Measurements from ENCODE around the gene ITSN1.
"Not testable (repeated sequence)": the region's sequence is repeated elsewhere in the genome, so short reads cannot be mapped to it uniquely, and the experiment has no call there.

The ITSN1 gene

DNA sequence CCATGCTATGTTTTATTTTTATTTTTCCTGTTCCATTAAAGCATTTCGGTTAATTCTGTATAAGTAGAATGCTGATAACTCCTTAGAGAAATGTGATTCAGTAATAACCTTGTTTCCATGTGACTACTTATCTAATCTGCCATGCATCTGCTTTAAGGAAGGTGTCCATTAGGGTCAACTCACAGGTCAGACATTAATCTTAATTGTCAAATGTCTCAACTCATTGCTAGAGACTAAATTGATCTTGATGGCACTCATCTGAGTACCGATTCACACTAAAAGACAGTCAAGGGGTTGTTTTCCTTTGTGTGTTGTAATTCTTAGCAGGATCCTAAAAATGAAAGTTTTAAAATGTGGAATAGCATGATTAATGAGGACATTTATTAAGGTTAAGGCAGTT is 41.8 kb downstream of the ITSN1 start:
- no peak for DNase-seq

DNA sequence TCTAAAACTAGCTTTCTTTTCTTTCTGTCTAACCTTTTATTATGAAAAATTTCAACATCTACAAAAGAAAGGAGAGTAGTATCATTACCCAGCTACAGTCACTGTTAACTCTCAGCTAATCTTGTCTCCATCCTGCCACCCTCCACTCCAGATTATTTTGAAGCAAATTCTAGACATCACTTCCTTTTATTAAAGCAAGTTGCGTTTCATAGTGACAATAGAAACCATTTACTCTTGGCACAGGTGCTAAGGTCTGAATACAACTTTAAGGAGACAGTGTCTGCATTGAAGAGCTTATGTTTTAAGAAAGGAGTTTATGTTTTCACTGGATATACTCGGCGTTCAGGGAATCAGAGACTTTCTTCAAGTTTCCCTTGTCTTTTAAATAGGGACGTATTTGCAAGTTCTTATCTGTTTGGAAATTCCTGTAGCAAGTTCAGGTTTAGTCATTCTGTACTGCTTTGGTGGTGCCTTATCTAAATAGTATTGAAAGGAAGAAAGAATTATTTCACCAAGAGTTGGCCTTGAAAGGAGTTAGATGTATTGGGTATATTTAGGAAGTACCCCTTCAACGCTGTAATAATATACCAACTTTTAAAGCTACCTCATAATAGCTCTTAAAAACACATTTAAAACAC is 42.7 kb downstream of the ITSN1 start:
- no peak for DNase-seq

DNA sequence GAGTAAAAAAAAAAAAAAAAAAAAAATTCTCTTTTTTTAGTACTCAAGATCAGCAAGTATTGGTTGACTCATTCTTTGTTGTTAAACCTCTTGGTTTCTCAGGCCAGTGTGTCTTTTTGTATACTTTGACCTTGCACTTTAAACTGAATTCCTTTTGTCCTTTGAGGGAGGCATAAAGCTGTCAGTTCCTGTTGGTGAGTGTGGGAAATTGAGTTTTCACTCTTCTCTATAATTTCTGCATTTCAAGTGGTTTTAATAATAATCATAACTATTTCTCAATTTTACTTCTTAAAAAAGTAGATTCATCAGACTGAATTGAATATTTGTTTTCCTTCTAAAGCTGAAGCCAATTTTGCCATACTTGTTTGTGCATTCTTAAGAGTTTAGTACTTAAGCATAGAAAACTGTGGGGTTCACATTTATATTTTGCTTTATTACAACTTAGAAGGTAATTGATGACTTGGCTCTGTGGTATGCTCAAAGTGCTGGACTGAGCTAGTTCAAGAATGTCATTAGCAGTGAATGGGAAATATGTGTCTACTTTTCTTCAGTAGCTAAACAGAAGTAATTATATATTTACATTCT is 43.4 kb downstream of the ITSN1 start:
- DNase-seq: no peak

DNA sequence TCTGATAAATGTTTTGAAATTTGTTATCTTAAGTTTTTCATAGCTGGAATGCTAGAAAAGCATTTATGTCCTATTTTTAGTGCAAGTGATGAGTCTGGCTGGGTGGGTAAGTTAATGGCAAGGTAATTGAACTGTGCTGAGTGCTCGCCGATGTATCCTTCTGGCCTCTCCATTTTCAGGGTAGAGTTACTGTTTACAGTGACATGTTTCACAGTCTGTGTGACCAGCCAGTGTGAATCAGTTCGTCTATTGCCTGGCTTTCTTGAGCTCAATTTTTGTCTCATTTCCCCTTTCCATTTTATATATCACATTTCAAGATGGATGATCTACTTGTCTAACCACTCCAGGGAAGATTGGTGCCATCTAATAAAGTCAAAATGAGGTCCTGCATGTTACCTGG is 44.1 kb downstream of the ITSN1 start:
- DNase-seq: no peak

DNA sequence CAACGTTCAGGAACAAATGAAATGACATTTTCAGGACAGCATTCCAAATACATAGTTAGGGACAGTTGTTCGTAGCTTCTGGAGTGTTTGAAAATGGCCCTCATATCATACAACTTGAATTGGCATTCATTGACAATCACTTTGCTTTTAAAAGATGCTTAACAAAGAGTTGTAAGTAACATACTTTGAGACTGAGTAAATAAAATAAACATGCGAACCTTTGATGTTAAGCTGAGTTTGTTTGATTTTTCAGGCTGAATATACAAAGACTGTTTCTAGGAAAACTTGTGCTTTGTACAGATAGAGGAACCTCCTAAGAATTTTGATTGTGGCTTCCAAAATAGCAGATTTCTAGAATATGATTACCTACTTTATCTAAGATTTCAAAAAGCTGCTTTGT is 45.3 kb downstream of the ITSN1 start:
- DNase-seq: no peak

DNA sequence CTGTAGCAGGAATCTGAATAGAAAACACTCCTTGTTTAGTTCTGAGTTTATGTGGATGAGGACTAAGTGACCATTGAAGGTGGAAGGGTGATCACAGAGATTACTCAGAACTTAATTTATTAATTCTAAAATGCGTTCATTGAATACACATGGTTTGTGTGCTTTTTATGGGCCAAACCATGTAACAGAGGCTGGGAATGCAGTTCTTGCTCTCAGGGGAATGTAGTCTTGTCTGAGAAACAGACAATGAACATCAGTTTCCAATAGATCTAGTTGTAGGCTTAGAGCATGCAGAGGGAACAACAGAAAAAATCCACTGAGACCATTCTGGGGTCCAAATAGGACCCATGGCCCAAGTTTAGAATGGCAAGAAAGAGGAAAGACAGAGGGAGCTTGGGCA is 46.1 kb downstream of the ITSN1 start:
- no peak for DNase-seq

DNA sequence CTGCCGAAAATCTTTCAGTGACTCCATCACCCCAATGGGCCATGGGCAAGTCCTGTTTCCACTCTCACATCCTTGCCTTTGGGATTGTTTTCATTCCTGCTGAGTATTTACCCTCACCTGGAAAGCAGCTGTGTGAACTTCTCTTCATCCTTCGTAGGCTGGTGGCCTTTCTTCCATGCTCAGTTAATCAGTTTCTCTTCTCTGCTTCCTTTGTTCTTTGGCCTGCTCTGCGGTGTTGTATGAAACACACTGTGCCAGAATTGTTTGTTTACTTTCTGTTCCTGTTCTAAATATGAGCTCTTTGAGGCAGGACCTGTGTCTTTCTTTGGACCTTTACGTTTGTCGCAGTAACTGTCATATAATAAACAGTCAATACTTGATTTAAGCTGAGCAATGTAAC is 48.6 kb downstream of the ITSN1 start:
- DNase-seq: no peak

DNA sequence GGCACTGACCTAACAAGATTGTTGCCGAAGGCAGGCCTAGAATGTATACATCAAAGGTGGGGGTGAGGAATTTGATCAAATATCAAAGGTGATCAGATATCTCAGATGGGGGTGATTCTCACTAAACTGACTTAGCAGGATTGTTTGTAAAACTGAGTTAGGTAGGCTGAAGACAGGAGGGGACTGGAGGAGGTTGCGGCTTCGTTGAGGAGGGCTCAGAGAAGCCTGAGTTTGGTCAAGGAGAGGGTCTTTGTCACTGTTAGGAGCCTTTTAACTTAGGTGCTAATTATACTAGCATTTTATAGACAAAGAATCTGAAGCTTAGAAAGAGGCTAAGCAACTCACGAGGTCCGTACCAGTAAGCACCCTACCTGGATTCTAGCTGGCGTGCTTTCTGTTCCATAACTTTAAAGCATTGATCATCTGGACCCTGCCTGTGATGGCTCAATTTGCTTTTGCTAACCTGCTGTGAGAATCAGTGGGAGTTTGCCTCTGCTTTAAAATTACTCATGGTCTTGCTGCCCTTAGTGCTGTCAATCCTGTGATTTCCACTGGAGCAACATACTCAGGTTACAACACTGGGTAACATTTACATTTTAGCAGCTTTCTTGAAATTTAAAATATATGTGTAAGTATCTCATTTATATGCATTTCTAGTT is 49.8 kb downstream of the ITSN1 start:
- DNase-seq: no peak

DNA sequence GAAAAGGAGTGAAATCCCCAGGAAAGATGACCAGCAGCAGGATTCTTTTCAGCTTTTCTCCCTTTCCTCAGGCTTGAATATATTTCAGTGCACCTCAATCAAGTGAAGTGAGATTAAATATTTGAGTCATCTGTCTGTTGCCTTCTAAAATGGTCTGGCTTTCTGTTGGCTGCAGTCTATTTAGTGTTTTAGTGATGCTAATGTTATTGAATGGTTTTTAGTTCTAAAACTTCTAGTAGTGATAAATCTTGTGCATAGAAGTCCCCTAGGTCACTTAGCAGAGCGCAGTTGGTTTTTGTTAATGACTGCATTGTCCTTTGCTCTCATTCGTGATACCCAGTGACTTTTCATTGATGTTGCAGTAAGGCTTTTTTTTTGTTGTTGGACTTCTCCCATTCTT is 53.5 kb downstream of the ITSN1 start:
- DNase-seq: no peak

DNA sequence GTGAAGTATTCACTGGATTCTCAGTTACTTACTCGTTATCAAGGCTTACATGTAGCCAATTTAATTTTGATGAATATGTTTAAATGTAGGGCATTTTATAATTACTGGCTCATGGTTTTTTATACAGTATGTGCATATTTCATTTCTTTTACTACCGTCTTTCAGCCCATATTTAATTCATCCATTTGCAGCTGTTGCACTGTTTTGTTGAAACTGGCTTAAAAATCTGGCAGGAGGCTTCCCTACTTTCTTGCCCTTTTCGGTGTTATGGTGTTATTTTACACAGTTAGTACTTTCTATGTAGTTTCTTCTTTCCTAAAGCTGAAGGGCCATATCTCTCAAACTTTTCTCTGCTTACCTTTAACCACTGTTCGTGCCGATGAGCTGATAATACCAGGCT is 54.2 kb downstream of the ITSN1 start:
- DNase-seq: no peak

DNA sequence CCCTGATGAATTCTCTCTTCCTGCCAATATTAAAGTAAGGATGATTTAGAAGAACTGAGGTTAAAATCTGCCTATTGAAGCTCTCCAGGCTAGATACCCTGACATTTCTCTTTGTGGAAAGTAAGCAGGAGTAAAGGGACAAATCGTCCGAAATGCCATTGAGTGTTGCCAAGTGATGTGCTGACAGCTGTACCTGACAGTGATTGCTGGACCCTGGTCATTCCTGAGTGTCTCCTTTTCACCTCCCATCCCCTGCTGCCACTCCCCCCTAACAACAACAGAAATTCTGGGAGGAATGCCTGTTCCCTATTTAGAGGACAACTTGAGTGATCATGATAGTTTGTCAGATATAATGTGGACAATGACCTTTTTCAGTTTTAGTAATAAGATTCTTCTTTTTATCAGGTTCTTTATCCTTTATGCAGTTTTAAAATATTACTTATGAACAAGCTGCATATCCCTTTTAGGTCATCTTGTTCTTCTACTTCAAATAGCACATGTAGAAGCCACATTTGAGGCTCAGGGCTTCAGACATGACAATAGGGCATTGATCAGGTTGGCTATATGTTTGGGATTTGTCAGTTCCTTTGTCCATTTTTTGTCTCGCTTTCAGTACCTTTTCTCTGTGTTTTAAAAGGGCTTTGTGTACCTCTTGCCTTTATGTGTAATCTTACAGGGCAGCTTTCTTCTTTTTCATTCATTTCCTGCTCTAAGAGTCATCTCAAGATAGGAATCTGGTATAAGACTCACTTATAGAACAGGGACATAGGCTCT is 56.0 kb downstream of the ITSN1 start:
- no peak for DNase-seq

DNA sequence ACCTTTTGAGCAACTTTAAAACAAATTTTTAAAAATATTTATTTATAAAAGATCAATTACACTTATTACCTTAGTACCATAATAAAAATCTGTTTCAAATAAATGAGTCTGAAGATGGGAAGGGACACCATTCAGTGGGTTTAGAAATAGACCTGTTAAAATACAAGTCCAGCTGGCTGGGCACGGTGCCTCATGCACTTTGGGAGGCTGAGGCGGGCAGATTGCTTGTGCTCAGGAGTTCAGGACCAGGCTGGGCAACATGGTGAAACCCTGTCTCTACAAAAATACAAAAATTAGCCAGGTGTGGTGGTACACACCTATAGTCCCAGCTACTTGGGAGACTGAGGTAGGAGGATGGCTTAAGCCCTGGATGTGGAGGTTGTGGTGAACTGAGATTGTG is 57.0 kb downstream of the ITSN1 start:
- DNase-seq: no peak

DNA sequence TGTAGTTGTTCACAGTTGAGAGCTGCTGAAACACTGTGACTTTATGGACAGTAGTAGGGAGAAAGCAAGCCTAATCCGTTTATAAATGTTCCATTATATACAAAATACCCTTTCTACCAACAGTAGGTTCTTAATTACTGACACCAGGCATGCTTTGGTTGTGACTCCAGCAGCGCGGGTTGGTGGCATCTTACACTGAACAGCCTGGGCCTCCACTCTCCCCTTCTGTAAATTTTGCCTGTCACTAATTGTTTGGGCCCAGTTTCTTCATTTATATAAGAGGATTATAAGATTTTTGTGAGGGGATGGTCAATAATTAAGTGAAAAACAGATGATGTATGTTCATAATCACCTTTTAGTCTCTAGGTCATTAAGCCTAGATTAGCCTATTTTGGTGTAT is 58.2 kb downstream of the ITSN1 start:
- DNase-seq: no peak

DNA sequence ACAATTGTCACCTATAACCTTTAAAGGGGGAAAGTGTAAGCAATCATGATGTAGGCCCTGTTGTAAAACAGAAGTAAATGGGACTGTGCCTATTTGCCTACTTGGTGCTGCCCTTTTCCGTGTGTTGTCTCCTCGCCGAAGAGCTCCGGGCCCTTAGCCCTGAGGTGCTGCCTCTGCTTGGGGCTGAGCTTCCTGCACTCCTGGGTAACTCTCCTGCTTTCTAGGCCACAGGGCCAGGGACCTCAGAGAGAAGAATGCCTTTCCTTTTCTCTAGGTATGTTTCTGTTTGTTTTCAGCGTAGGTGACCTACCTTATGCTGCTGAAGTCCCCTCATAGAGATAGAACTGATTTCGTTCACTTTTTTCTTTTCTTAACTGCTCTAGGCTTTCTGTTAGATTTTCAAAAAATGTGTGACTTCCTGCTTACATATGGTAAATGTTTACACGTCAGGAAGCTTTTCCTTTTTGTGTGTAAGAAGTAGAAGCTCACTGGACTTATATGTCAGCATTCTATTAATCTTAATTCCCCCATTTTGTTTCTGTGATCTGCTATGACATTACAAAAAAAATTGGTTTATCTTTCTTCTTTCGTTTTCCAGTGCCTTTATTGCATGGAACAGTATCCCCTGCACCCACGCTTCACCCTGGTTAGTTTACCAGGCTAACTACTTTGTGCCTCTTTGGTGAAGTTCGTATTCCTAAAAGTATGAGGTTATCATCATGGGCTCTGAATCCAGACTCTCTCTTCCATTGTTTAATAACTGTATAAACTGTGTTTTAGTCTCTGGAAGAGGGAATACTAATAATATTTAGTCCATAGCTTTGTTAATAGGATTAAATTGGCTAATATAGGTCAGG is 61.7 kb downstream of the ITSN1 start:
- DNase-seq: no peak

DNA sequence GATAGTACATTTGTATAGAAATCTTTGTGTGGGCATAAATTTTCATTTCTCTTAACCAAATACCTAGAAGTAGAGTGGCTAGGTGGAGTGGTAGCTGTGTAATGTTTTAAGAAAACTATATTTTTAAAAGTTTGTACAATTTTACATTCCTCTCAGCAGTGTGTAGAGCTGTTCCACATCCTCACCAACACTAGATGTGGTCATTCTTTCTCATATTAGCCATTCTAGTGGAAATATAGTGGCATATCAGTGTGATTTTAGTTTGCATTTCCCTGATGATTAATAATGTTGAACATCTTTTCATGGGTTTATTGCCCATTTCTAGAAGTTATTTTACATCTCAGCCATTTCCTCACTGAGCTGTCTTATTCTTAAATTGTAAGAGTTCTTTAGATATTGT is 65.5 kb downstream of the ITSN1 start:
- no peak for DNase-seq

DNA sequence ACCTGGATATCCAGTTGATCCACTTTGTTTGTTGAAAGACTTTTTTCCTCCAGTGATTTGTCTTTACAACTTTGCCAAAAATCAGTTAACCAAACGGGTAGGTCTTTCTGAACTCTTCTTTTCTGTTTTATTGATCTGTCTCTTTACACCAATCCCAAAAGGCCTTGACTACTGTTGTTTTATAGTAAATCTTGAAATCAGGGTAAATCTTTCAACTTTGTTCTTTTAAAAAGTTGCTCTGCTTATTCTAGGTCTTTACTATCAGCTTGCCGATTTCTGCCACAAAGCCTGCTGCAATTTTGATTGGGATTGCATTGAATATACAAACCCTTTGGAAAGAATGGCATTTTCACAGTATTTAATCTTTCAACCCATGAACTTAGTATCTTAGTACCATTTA is 66.6 kb downstream of the ITSN1 start:
- DNase-seq: no peak

DNA sequence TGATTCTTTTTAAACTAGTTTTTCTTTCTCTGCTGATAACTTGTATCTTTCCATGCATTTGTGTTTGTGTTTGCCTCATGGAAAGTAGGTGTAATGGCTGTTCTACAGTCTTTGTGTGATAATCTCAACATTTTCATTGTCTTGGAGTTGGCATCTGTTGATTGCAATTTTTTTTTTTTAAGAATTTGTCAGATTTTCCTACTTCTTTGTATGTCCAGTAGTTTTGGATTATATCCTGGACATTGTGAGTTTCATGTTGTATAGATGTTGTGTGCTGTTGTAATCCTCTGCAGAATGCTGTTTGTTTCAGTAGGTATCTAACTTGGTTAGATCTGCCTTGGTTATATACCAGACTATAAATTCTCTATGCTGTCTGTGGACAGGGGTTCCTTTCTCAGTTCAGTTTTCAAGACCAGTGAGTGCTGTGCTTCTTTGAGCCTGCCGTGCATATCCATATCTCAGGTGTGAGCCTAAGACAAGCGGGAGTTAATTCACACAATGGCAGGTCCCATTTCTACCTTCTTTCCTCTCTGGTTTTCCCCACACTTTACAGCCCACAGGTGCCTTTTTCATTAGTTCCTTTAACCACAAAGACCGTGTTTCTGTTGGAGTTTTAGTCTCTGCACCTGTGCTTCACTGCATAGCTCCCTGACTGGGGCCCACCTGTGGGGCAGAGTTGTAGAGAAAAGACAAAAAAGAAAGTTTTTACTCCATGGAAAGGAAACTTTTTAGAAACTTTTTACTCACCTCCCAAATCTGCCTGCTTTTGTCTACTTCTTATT is 69.9 kb downstream of the ITSN1 start:
- DNase-seq: no peak

DNA sequence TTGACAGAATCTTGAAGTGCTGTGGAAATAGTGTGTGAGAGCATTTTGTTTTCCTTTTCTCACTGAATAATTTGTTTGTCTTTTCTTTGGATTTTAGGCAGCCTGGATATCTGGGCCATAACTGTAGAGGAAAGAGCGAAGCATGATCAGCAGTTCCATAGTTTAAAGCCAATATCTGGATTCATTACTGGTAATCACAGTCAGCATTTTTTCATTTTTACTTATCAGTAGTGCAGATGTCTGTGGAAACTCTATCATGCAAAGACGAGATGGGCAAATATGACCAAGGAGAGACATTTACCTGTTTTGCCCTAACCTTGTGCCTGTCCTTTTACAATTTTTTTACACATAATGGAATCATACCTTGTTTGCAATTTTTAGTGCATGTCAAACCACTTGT is 78.8 kb downstream of the ITSN1 start:
- no peak for DNase-seq

DNA sequence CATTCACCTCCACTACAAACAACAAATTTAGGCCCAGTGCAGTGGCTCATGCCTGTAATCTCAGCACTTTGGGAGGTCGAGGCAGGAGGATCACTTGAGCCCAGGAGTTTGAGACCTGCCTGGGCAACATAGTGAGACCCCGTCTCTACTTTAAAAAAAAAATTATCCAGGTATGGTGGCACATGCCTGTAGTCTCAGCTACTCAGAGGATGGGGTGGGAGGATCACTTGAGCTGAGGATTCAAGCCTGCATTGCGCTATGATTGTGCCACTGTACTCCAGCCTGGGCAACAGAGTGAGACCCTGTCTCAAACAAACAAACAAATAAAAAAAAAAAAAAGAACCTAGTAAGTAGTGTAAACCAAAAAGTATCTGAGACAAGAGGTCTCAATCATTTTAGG is 86.8 kb downstream of the ITSN1 start:
- not testable (repeated sequence) for DNase-seq

DNA sequence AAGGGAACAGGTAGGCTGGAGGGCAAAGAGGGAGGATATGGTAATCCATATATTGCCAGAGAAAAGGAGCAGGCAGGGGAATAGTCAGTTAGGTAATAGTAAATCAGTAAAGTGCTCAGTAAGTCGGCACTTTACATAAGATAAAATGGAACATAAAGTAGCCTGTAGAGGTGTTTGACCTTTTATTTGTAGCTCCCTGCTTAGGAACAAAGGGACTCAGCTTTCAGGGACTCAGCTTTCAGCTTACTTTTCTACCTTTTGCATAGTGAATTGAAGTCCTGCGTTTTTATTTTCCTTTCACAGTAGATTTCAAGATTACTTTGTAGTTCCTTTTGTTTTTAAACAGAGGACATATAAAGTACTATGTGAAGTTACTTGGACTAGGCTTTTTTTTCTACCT is 87.3 kb downstream of the ITSN1 start:
- DNase-seq: no peak

DNA sequence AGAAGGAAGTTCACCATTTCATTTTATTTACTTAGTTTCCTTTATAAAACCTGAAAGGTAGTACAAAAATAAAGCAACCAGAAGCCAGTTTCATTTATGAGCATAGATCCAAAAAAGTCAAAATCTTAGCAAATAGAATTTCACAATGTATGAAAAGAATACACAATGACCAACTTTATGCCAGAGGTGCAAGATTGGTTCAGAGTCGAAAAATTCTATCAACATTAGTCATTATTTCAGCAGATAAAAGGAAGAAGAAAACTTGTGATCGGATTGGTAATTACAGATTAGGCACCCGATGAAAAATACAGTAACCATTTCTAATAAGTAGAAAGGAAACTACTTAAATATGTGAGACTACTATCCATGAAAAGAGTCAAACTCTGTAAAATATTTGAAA is 89.1 kb downstream of the ITSN1 start:
- no peak for DNase-seq

DNA sequence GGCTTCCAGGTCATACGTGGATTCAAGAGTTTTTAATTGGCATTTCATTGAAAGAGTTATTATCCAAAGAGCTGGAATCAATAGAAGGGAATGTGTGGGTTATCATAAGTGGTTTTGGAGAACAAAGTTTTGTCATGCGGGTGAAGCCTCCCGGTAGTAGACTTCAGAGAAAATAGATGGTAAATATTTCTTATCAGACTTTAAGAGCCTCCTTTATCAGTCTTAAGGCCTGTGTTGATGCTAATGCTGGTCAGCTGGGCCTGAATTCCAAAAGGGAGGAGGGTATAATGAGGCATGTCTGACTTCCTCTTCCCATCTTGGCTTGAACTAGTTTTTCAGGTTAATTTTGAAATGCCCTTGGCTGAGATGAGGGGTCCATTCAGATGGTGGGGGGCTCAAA is 89.7 kb downstream of the ITSN1 start:
- DNase-seq: no peak

All from NCI-H1436 (cell line).